Neural cell (in vitro differentiated cells): ENCODE measurements around the gene COL4A2. TPM values are rescaled to one million over a fixed set of nuclear protein-coding genes. Genes with fewer than 3 reads are reported as not detected.

Experiments
- H2AFZ ChIP-seq: fragments of 200-600, 300-800 bp; sonication (generic), shearing (Covaris generic); 2 replicates; pipeline ENCODE4 v1.6.0; 2014; ENCODE audit warnings: low read depth, mild to moderate bottlenecking, antibody characterized with exemption, low read length, moderate library complexity
- H3F3A ChIP-seq: fragments of 200-600 bp; shearing (Covaris generic); 2 replicates; pipeline ENCODE4 v1.6.1; 2016; ENCODE audit warnings: mild to moderate bottlenecking, moderate library complexity, mixed read lengths, antibody characterized with exemption, low read length; ENCODE audit not compliant: insufficient read depth, poor library complexity, severe bottlenecking
- H3K27ac ChIP-seq: fragments of 200-600, 300-800 bp; sonication (generic), shearing (Covaris generic); 2 replicates; pipeline ENCODE4 v1.5.1; 2014; ENCODE audit warnings: mild to moderate bottlenecking, low read length, moderate library complexity
- H3K27me3 ChIP-seq: fragments of 300-800, 200-600 bp; sonication (generic), shearing (Covaris generic); 2 replicates; pipeline ENCODE4 v1.6.0; 2014; ENCODE audit warnings: mild to moderate bottlenecking, low read depth, low read length, moderate library complexity; ENCODE audit not compliant: insufficient read depth
- H3K36me3 ChIP-seq: fragments of 300-800, 200-600 bp; sonication (generic), shearing (Covaris generic); 2 replicates; pipeline ENCODE4 v1.5.1; 2014; ENCODE audit warnings: mild to moderate bottlenecking, antibody characterized with exemption, low read length, moderate library complexity; ENCODE audit not compliant: insufficient read depth
- H3K4me2 ChIP-seq: fragments of 300-800, 200-600 bp; sonication (generic), shearing (Covaris generic); 2 replicates; pipeline ENCODE4 v1.6.0; 2014; ENCODE audit warnings: mild to moderate bottlenecking, low read length
- H3K4me3 ChIP-seq: fragments of 300-800, 200-600 bp; sonication (generic), shearing (Covaris generic); 2 replicates; pipeline ENCODE4 v1.5.1; 2014; ENCODE audit warnings: mild to moderate bottlenecking, low read length, moderate library complexity
- H3K79me2 ChIP-seq: fragments of 200-600 bp; shearing (Covaris generic); replicated peaks from 2 replicates; pipeline ENCODE4 v1.6.0; 2014; ENCODE audit warnings: mild to moderate bottlenecking, low read length, moderate library complexity; ENCODE audit not compliant: insufficient read depth
- H3K9ac ChIP-seq: fragments of 300-800, 200-600 bp; sonication (generic), shearing (Covaris generic); 2 replicates; pipeline ENCODE4 v1.6.1; 2016; ENCODE audit warnings: mild to moderate bottlenecking, low read length, mixed read lengths
- H3K9me2 ChIP-seq: fragments of 200-600 bp; shearing (Covaris generic); 2 replicates; pipeline ENCODE4 v1.6.1; 2016; ENCODE audit warnings: mild to moderate bottlenecking, low read length, mixed read lengths; ENCODE audit not compliant: insufficient read depth
- H3K9me3 ChIP-seq: fragments of 200-600, 300-800 bp; sonication (generic), shearing (Covaris generic); 2 replicates; pipeline ENCODE4 v1.6.1; 2016; ENCODE audit warnings: mild to moderate bottlenecking, mixed run types, low read length, moderate library complexity, mixed read lengths
- H4K20me1 ChIP-seq: fragments of 200-600 bp; shearing (Covaris generic); 2 replicates; pipeline ENCODE4 v1.6.1; 2016; ENCODE audit warnings: mild to moderate bottlenecking, mixed run types; ENCODE audit not compliant: insufficient read depth
- EP300 ChIP-seq: fragments of 450-650 bp; conservative IDR thresholded peaks from 2 replicates; pipeline ENCODE4 v1.6.1; 2014; ENCODE audit warnings: antibody characterized with exemption, mild to moderate bottlenecking, moderate library complexity; ENCODE audit not compliant: poor library complexity, severe bottlenecking
- EZH2 ChIP-seq: fragments of 200-600, 300-800 bp; shearing (Covaris generic), sonication (generic); IDR thresholded peaks from 2 replicates; pipeline ENCODE4 v1.6.1; 2014; ENCODE audit warnings: antibody characterized with exemption, low read length, borderline replicate concordance, mild to moderate bottlenecking; ENCODE audit not compliant: insufficient read depth, poor library complexity, severe bottlenecking
- MXI1 ChIP-seq: fragments of 450-650 bp; conservative IDR thresholded peaks from 2 replicates; pipeline ENCODE4 v1.6.1; 2014; ENCODE audit warnings: antibody characterized with exemption, mild to moderate bottlenecking; ENCODE audit not compliant: poor library complexity, severe bottlenecking
- POLR2AphosphoS5 ChIP-seq: IDR thresholded peaks from 2 replicates; pipeline ENCODE4 v1.6.1; 2012
- RAD21 ChIP-seq: fragments of 450-650 bp; conservative IDR thresholded peaks from 2 replicates; pipeline ENCODE4 v1.6.1; 2014; ENCODE audit warnings: antibody characterized with exemption, mild to moderate bottlenecking, moderate library complexity
- SMC3 ChIP-seq: fragments of 450-650 bp; conservative IDR thresholded peaks from 2 replicates; pipeline ENCODE4 v1.6.1; 2014; ENCODE audit warnings: antibody characterized with exemption, mild to moderate bottlenecking, moderate library complexity; ENCODE audit not compliant: poor library complexity
- TAF1 ChIP-seq: IDR thresholded peaks from 2 replicates; pipeline ENCODE4 v1.6.1; 2012; ENCODE audit warnings: low read depth
- polyA plus RNA-seq: library from polyadenylated mRNA; depleted of rRNA; stranded (reverse); fragments of >200 nt; gene quantifications from 2 replicates; pipeline ENCODE4 v1.2.3, GENCODE V29; 2014
- TF ChIP-seq, protein P1 (sequence below): fragments of 450-650 bp; IDR thresholded peaks from 2 replicates; pipeline ENCODE4 v1.5.1; 2014; ENCODE audit warnings: antibody characterized with exemption, mild to moderate bottlenecking, moderate library complexity; ENCODE audit not compliant: poor library complexity, severe bottlenecking
- TF ChIP-seq, protein P2 (sequence below): IDR thresholded peaks from 2 replicates; pipeline ENCODE4 v1.6.1; 2012; ENCODE audit warnings: borderline replicate concordance

The COL4A2 gene
- polyA plus RNA-seq, 1 donor from 2014 or later = 30.8 TPM

DNA sequence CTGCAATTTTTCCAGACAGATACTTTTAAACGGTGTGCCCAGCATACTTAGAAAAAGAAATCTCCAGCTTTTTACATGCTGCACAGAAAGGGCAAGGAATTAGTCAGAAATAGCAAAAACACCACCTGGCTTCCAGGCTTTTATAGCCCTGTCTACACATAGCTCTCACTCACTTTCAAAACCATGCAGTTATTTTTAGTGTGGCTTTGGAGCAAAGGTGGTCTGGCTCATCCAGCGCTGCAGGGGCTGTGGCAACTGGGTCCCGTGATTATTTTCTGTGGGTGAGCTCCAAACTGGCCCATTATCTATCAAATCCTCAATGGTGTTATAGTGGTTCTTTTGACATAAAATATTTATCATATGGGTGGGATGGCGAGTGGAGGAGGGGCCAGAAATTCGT is 57.0 kb downstream of the COL4A2 start:
- Histone ChIP-seq H2AFZ (no peak overlapping the region), H3K27ac (no peak overlapping the region), H3K9me3 (no peaks in the 10 kb centered on the region), H3K9me2 (no peaks in the 10 kb centered on the region), H3F3A (no peaks in the 10 kb centered on the region), H3K9ac (no peak overlapping the region), H3K4me3 (no peak overlapping the region), H3K36me3 (no peaks in the 10 kb centered on the region), H4K20me1 (no peaks in the 10 kb centered on the region), H3K4me2 (no peak overlapping the region), H3K79me2 (no peaks in the 10 kb centered on the region), H3K27me3 (no peaks in the 10 kb centered on the region)
- TF ChIP-seq EP300 = no peak
- no peak for TF ChIP-seq MXI1
- no peak for TF ChIP-seq POLR2AphosphoS5
- no peak for TF ChIP-seq RAD21
- TF ChIP-seq EZH2 = no peak

DNA sequence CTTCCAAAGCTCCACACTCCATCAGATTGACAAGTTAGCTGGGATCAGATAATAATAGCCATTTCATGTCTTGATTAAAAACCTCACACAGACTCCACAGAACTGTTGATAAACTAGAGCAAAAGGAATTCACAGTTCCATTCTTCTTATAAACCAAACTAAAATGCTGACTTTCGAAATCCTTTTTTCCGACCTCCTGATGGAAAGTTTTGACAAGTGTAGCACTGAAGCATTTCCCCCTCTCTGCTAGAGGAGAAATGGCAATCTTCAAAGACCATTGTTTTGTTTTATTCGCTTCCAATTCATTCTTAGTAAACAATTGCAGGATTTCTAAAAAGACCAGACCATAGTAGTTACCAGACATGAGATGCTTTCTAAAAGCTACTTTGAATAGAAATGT is 58.8 kb downstream of the COL4A2 start:
- no peaks in the 10 kb centered on the region for H4K20me1 ChIP-seq
- H2AFZ ChIP-seq = no peak overlapping the region
- no peaks in the 10 kb centered on the region for H3F3A ChIP-seq
- no peaks in the 10 kb centered on the region for H3K79me2 ChIP-seq
- no peak overlapping the region for H3K9ac ChIP-seq
- no peaks in the 10 kb centered on the region for H3K9me3 ChIP-seq
- H3K27me3 ChIP-seq = no peaks in the 10 kb centered on the region
- no peaks in the 10 kb centered on the region for H3K9me2 ChIP-seq
- H3K4me2 ChIP-seq = no peak overlapping the region
- H3K27ac ChIP-seq = no peak overlapping the region
- no peak overlapping the region for H3K4me3 ChIP-seq
- no peaks in the 10 kb centered on the region for H3K36me3 ChIP-seq
- TF ChIP-seq SMC3 (no peak), TAF1 (no peak), EP300 (no peak), MXI1 (no peak), RAD21 (no peak), POLR2AphosphoS5 (no peak), EZH2 (no peak)
- TF ChIP-seq, protein P1, sequence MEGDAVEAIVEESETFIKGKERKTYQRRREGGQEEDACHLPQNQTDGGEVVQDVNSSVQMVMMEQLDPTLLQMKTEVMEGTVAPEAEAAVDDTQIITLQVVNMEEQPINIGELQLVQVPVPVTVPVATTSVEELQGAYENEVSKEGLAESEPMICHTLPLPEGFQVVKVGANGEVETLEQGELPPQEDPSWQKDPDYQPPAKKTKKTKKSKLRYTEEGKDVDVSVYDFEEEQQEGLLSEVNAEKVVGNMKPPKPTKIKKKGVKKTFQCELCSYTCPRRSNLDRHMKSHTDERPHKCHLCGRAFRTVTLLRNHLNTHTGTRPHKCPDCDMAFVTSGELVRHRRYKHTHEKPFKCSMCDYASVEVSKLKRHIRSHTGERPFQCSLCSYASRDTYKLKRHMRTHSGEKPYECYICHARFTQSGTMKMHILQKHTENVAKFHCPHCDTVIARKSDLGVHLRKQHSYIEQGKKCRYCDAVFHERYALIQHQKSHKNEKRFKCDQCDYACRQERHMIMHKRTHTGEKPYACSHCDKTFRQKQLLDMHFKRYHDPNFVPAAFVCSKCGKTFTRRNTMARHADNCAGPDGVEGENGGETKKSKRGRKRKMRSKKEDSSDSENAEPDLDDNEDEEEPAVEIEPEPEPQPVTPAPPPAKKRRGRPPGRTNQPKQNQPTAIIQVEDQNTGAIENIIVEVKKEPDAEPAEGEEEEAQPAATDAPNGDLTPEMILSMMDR = no peak
- TF ChIP-seq, protein P2, sequence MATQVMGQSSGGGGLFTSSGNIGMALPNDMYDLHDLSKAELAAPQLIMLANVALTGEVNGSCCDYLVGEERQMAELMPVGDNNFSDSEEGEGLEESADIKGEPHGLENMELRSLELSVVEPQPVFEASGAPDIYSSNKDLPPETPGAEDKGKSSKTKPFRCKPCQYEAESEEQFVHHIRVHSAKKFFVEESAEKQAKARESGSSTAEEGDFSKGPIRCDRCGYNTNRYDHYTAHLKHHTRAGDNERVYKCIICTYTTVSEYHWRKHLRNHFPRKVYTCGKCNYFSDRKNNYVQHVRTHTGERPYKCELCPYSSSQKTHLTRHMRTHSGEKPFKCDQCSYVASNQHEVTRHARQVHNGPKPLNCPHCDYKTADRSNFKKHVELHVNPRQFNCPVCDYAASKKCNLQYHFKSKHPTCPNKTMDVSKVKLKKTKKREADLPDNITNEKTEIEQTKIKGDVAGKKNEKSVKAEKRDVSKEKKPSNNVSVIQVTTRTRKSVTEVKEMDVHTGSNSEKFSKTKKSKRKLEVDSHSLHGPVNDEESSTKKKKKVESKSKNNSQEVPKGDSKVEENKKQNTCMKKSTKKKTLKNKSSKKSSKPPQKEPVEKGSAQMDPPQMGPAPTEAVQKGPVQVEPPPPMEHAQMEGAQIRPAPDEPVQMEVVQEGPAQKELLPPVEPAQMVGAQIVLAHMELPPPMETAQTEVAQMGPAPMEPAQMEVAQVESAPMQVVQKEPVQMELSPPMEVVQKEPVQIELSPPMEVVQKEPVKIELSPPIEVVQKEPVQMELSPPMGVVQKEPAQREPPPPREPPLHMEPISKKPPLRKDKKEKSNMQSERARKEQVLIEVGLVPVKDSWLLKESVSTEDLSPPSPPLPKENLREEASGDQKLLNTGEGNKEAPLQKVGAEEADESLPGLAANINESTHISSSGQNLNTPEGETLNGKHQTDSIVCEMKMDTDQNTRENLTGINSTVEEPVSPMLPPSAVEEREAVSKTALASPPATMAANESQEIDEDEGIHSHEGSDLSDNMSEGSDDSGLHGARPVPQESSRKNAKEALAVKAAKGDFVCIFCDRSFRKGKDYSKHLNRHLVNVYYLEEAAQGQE = no peak

DNA sequence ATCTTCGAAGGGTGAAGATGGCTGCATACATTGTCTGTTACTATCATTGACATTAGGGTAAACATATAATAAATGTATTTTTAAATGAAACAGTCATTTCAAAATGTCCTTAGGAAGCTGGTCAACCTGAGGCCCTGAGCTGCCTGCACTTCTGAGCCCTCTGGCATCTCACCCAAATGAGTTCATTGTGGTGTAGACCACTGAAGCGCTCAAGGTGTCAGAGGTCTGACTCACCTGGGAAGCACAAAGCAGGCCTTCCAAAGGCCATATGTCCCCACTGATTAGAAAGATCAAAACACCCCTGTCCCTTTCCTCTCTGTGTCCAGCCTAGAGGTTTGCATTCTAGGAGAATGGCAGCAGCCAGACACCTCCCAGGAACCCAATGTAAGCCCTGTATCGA is 59.6 kb downstream of the COL4A2 start:
- Histone ChIP-seq H3K79me2 (no peaks in the 10 kb centered on the region), H3K36me3 (no peaks in the 10 kb centered on the region), H3K4me3 (no peak overlapping the region), H3K9me2 (no peaks in the 10 kb centered on the region), H3K27ac (no peak overlapping the region), H3K9me3 (no peaks in the 10 kb centered on the region), H2AFZ (no peak overlapping the region), H3K9ac (no peak overlapping the region), H3K27me3 (no peaks in the 10 kb centered on the region), H3F3A (no peaks in the 10 kb centered on the region), H4K20me1 (no peaks in the 10 kb centered on the region), H3K4me2 (no peak overlapping the region)
- TF ChIP-seq, protein P1 = no peak
- TF ChIP-seq POLR2AphosphoS5 = no peak
- TF ChIP-seq, protein P2 = no peak
- TF ChIP-seq MXI1 = no peak
- no peak for TF ChIP-seq RAD21
